ENCODE measurements around the gene CALHM4.

Gene CALHM4

GRCh38 chr6:116524236-116524635 is 29.3 kb upstream of the CALHM4 start:
- Histone ChIP-seq H3K27me3 (ENCODE audit: low read depth, low read length) (no peaks in the 10 kb centered on the region), H3K4me1 (ENCODE audit: control insufficient read depth in 1 of 2, insufficient read depth in 2 of 2, low read length in 2 of 2) (no peaks in the 10 kb centered on the region), H3K9me3 (ENCODE audit: control insufficient read depth in 1 of 2, low read length in 2 of 2) (no peaks in the 10 kb centered on the region), H3K4me3 (ENCODE audit: low read depth in 1 of 2, low read length in 2 of 2) (no peak overlapping the region), H3K36me3 (ENCODE audit: control insufficient read depth in 1 of 2, insufficient read depth in 2 of 2, low read length in 2 of 2) (no peaks in the 10 kb centered on the region), H3K27ac (ENCODE audit: low read length) (no peak overlapping the region)

- no peaks in the 10 kb centered on the region for H3K36me3 ChIP-seq (ENCODE audit: control insufficient read depth in 1 of 2, insufficient read depth in 2 of 2, low read length in 2 of 2)
- no peak overlapping the region for H3K27ac ChIP-seq (ENCODE audit: low read length)
- H3K4me3 ChIP-seq (ENCODE audit: low read depth in 1 of 2, low read length in 2 of 2), result no peak overlapping the region
- no peaks in the 10 kb centered on the region for H3K27me3 ChIP-seq (ENCODE audit: low read depth, low read length)
- H3K4me1 ChIP-seq (ENCODE audit: control insufficient read depth in 1 of 2, insufficient read depth in 2 of 2, low read length in 2 of 2), result no peaks in the 10 kb centered on the region
- H3K9me3 ChIP-seq (ENCODE audit: control insufficient read depth in 1 of 2, low read length in 2 of 2), result no peaks in the 10 kb centered on the region
Observed at GRCh38 chr6:116528133-116528532, 25.4 kb upstream of the CALHM4 start.

GRCh38 chr6:116528780-116529179 is 24.8 kb upstream of the CALHM4 start:
- H3K27ac ChIP-seq (ENCODE audit: low read length), result no peak overlapping the region
- H3K4me1 ChIP-seq (ENCODE audit: control insufficient read depth in 1 of 2, insufficient read depth in 2 of 2, low read length in 2 of 2), result no peaks in the 10 kb centered on the region
- no peaks in the 10 kb centered on the region for H3K27me3 ChIP-seq (ENCODE audit: low read depth, low read length)
- H3K9me3 ChIP-seq (ENCODE audit: control insufficient read depth in 1 of 2, low read length in 2 of 2), result no peaks in the 10 kb centered on the region
- H3K4me3 ChIP-seq (ENCODE audit: low read depth in 1 of 2, low read length in 2 of 2), result no peak overlapping the region
- no peaks in the 10 kb centered on the region for H3K36me3 ChIP-seq (ENCODE audit: control insufficient read depth in 1 of 2, insufficient read depth in 2 of 2, low read length in 2 of 2)

GRCh38 chr6:116529466-116530290 is 23.9 kb upstream of the CALHM4 start:
- Histone ChIP-seq H3K9me3 (ENCODE audit: control insufficient read depth in 1 of 2, low read length in 2 of 2) (no peaks in the 10 kb centered on the region), H3K36me3 (ENCODE audit: control insufficient read depth in 1 of 2, insufficient read depth in 2 of 2, low read length in 2 of 2) (no peaks in the 10 kb centered on the region), H3K27me3 (ENCODE audit: low read depth, low read length) (no peaks in the 10 kb centered on the region), H3K27ac (ENCODE audit: low read length) (no peak overlapping the region), H3K4me1 (ENCODE audit: control insufficient read depth in 1 of 2, insufficient read depth in 2 of 2, low read length in 2 of 2) (no peaks in the 10 kb centered on the region), H3K4me3 (ENCODE audit: low read depth in 1 of 2, low read length in 2 of 2) (no peak overlapping the region)

- Histone ChIP-seq H3K4me3 (ENCODE audit: low read depth in 1 of 2, low read length in 2 of 2) (no peak overlapping the region), H3K36me3 (ENCODE audit: control insufficient read depth in 1 of 2, insufficient read depth in 2 of 2, low read length in 2 of 2) (no peaks in the 10 kb centered on the region), H3K27ac (ENCODE audit: low read length) (no peak overlapping the region), H3K9me3 (ENCODE audit: control insufficient read depth in 1 of 2, low read length in 2 of 2) (no peaks in the 10 kb centered on the region), H3K4me1 (ENCODE audit: control insufficient read depth in 1 of 2, insufficient read depth in 2 of 2, low read length in 2 of 2) (no peaks in the 10 kb centered on the region), H3K27me3 (ENCODE audit: low read depth, low read length) (no peaks in the 10 kb centered on the region)
Observed at GRCh38 chr6:116530436-116530835, 23.1 kb upstream of the CALHM4 start.

- Histone ChIP-seq H3K27ac (ENCODE audit: low read length) (no peak overlapping the region), H3K4me1 (ENCODE audit: control insufficient read depth in 1 of 2, insufficient read depth in 2 of 2, low read length in 2 of 2) (no peaks in the 10 kb centered on the region), H3K9me3 (ENCODE audit: control insufficient read depth in 1 of 2, low read length in 2 of 2) (no peaks in the 10 kb centered on the region), H3K27me3 (ENCODE audit: low read depth, low read length) (no peaks in the 10 kb centered on the region), H3K36me3 (ENCODE audit: control insufficient read depth in 1 of 2, insufficient read depth in 2 of 2, low read length in 2 of 2) (no peaks in the 10 kb centered on the region), H3K4me3 (ENCODE audit: low read depth in 1 of 2, low read length in 2 of 2) (no peak overlapping the region)
Observed at GRCh38 chr6:116531675-116532570, 21.6 kb upstream of the CALHM4 start.

- Histone ChIP-seq H3K4me3 (ENCODE audit: low read depth in 1 of 2, low read length in 2 of 2) (no peak overlapping the region), H3K36me3 (ENCODE audit: control insufficient read depth in 1 of 2, insufficient read depth in 2 of 2, low read length in 2 of 2) (no peaks in the 10 kb centered on the region), H3K9me3 (ENCODE audit: control insufficient read depth in 1 of 2, low read length in 2 of 2) (no peaks in the 10 kb centered on the region), H3K27ac (ENCODE audit: low read length) (no peak overlapping the region), H3K27me3 (ENCODE audit: low read depth, low read length) (no peaks in the 10 kb centered on the region), H3K4me1 (ENCODE audit: control insufficient read depth in 1 of 2, insufficient read depth in 2 of 2, low read length in 2 of 2) (no peaks in the 10 kb centered on the region)
Observed at GRCh38 chr6:116533233-116533957, 20.2 kb upstream of the CALHM4 start.

- Histone ChIP-seq H3K4me1 (ENCODE audit: control insufficient read depth in 1 of 2, insufficient read depth in 2 of 2, low read length in 2 of 2) (no peaks in the 10 kb centered on the region), H3K27ac (ENCODE audit: low read length) (no peak overlapping the region), H3K9me3 (ENCODE audit: control insufficient read depth in 1 of 2, low read length in 2 of 2) (no peaks in the 10 kb centered on the region), H3K36me3 (ENCODE audit: control insufficient read depth in 1 of 2, insufficient read depth in 2 of 2, low read length in 2 of 2) (no peaks in the 10 kb centered on the region), H3K27me3 (ENCODE audit: low read depth, low read length) (no peaks in the 10 kb centered on the region), H3K4me3 (ENCODE audit: low read depth in 1 of 2, low read length in 2 of 2) (no peak overlapping the region)
Observed at GRCh38 chr6:116535109-116535508, 18.4 kb upstream of the CALHM4 start.

GRCh38 chr6:116536216-116536621 is 17.3 kb upstream of the CALHM4 start:
- H3K4me3 ChIP-seq (ENCODE audit: low read depth in 1 of 2, low read length in 2 of 2), result no peak overlapping the region
- H3K27ac ChIP-seq (ENCODE audit: low read length), result no peak overlapping the region
- H3K27me3 ChIP-seq (ENCODE audit: low read depth, low read length), result no peaks in the 10 kb centered on the region
- H3K4me1 ChIP-seq (ENCODE audit: control insufficient read depth in 1 of 2, insufficient read depth in 2 of 2, low read length in 2 of 2), result no peaks in the 10 kb centered on the region
- H3K9me3 ChIP-seq (ENCODE audit: control insufficient read depth in 1 of 2, low read length in 2 of 2), result no peaks in the 10 kb centered on the region
- H3K36me3 ChIP-seq (ENCODE audit: control insufficient read depth in 1 of 2, insufficient read depth in 2 of 2, low read length in 2 of 2), result no peaks in the 10 kb centered on the region

- Histone ChIP-seq H3K9me3 (ENCODE audit: control insufficient read depth in 1 of 2, low read length in 2 of 2) (no peaks in the 10 kb centered on the region), H3K4me1 (ENCODE audit: control insufficient read depth in 1 of 2, insufficient read depth in 2 of 2, low read length in 2 of 2) (no peaks in the 10 kb centered on the region), H3K27me3 (ENCODE audit: low read depth, low read length) (no peaks in the 10 kb centered on the region), H3K4me3 (ENCODE audit: low read depth in 1 of 2, low read length in 2 of 2) (no peak overlapping the region), H3K36me3 (ENCODE audit: control insufficient read depth in 1 of 2, insufficient read depth in 2 of 2, low read length in 2 of 2) (no peaks in the 10 kb centered on the region), H3K27ac (ENCODE audit: low read length) (no peak overlapping the region)
Observed at GRCh38 chr6:116542426-116542825, 11.1 kb upstream of the CALHM4 start.

- Histone ChIP-seq H3K27ac (ENCODE audit: low read length) (no peak overlapping the region), H3K4me1 (ENCODE audit: control insufficient read depth in 1 of 2, insufficient read depth in 2 of 2, low read length in 2 of 2) (no peaks in the 10 kb centered on the region), H3K27me3 (ENCODE audit: low read depth, low read length) (no peaks in the 10 kb centered on the region), H3K9me3 (ENCODE audit: control insufficient read depth in 1 of 2, low read length in 2 of 2) (no peaks in the 10 kb centered on the region), H3K36me3 (ENCODE audit: control insufficient read depth in 1 of 2, insufficient read depth in 2 of 2, low read length in 2 of 2) (no peaks in the 10 kb centered on the region), H3K4me3 (ENCODE audit: low read depth in 1 of 2, low read length in 2 of 2) (no peak overlapping the region)
Observed at GRCh38 chr6:116543149-116543548, 10.4 kb upstream of the CALHM4 start.

Measured in muscle layer of duodenum (tissue), 2 donors.